Hepatocyte (in vitro differentiated cells): ENCODE data around the gene POU2AF1.

Experiments used
- CTCF ChIP-seq: fragments of 200-600 bp; sonication (generic); IDR thresholded peaks from 2 replicates; pipeline ENCODE4 v1.5.1; 2016; ENCODE audit warnings: antibody characterized with exemption, mild to moderate bottlenecking; ENCODE audit not compliant: poor library complexity
- EZH2 ChIP-seq: fragments of 200-600 bp; sonication (generic); IDR thresholded peaks from 2 replicates; pipeline ENCODE4 v1.6.1; 2016; ENCODE audit warnings: antibody characterized with exemption, mild to moderate bottlenecking, borderline replicate concordance
- EZH2phosphoT487 ChIP-seq: fragments of 200-600 bp; sonication (generic); IDR thresholded peaks from one replicate; pipeline ENCODE4 v1.6.1; 2018; ENCODE audit warnings: antibody characterized with exemption, mild to moderate bottlenecking, low read depth, moderate library complexity; ENCODE audit not compliant: unreplicated experiment, severe bottlenecking

GRCh38 chr11:111421251-111421650 lies 42.2 kb upstream of the POU2AF1 start:
- TF ChIP-seq CTCF, result no peak
- no peak for TF ChIP-seq EZH2
- TF ChIP-seq EZH2phosphoT487, result no peak
